ENCODE results near the gene DHRS3.

DHRS3 gene

GRCh38 chr1:12584900-12585525 lies 33.0 kb downstream of the DHRS3 start:
- TF ChIP-seq CTCF (IDR thresholded peaks at IDR 0.05), result no peak

GRCh38 chr1:12583484-12583883 lies 34.5 kb downstream of the DHRS3 start:
- TF ChIP-seq CTCF (IDR thresholded peaks at IDR 0.05), result no peak

GRCh38 chr1:12582649-12583048 lies 35.4 kb downstream of the DHRS3 start:
- no peak for TF ChIP-seq CTCF (IDR thresholded peaks at IDR 0.05)

GRCh38 chr1:12581179-12581578 lies 36.8 kb downstream of the DHRS3 start:
- TF ChIP-seq CTCF (IDR thresholded peaks at IDR 0.05), result no peak

GRCh38 chr1:12580054-12580887 lies 37.7 kb downstream of the DHRS3 start:
- TF ChIP-seq CTCF (IDR thresholded peaks at IDR 0.05), result no peak

GRCh38 chr1:12578860-12579422 lies 39.1 kb downstream of the DHRS3 start:
- no peak for TF ChIP-seq CTCF (IDR thresholded peaks at IDR 0.05)

- no peak for TF ChIP-seq CTCF (IDR thresholded peaks at IDR 0.05)
Observed at GRCh38 chr1:12577020-12577419, 41.0 kb downstream of the DHRS3 start.

Measured in LNCAP (cell line).